ENCODE measurements around the gene ZNF414. TPM values are rescaled to one million over a fixed set of nuclear protein-coding genes. Genes with fewer than 3 reads are reported as not detected.
"Not testable (repeated sequence)": the region's sequence is repeated elsewhere in the genome, so short reads cannot be mapped to it uniquely, and the experiment has no call there.

ZNF414 gene, protein sequence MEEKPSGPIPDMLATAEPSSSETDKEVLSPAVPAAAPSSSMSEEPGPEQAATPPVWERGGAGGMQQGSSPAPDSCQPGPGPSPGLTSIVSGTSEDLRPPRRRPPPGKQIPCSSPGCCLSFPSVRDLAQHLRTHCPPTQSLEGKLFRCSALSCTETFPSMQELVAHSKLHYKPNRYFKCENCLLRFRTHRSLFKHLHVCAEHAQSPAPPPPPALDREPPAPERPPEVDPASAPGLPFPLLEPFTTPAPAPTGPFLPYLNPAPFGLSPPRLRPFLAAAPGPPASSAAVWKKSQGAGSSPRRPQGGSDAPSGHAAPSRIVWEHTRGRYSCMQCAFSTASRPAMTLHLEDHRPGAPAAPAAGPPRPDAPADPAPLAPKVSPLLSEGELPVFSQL
- total RNA-seq = 10 to 100 TPM; 21.2 to 23.4 TPM

- no peaks in the 10 kb centered on the region for H3K9me3 Mint-ChIP-seq
- H3K4me3 Mint-ChIP-seq = peak within 1 kb of the TSS; percentile 93
- peak within 1 kb of the TSS; percentile 99 for H3K27ac Mint-ChIP-seq
- peak; percentile 97 for DNase-seq
- peaks cover 7% of the 10 kb centered on the region for H3K36me3 Mint-ChIP-seq
- no peaks in the 10 kb centered on the region for H3K27me3 Mint-ChIP-seq
- H3K4me1 Mint-ChIP-seq = peaks cover 35% of the 10 kb centered on the region
These were observed at the start of gene ZNF414 for GRCh38 chr19:8513687-8514504. ZNF414 (minus strand) TSS chr19:8514167; CDS start chr19:8514046, 121 bp downstream.

DNA sequence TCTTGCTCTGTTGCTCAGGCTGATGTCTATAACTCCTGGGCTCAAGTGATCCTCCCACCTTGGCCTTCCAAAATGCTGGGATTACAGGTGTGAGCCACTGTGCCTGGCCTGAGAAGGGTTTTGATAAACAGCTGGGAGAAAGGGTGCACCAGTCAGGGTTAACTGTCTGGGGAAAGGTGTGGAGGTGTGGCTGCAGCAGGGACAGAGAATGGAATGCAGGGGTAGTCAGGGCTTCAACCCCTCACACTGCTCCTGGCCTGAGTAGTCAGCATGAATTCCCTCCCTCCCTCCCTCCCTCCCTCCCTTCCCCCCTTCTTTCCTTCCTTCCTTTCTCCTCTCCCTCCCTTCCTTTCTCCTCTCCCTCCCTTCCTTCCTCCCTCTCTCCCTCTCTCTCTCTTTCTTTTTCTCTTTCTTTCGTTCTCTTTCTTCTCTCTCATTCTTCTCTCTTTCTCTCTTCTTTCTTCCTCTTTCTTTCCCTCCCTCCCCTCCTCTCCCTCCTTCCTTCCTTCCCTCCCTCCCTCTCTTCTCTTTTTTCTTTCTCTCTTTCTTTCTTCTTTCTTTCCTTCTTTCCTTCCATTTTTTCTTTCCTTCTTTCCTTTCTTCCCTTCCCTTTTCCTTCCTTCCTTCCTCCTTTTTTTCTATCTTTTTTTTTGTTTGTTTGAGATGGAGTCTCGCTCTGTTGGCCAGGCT is 47.3 kb upstream of the ZNF414 start:
- Mint-ChIP-seq H3K4me1 (peaks cover 9% of the 10 kb centered on the region), H3K4me3 (peak overlapping the region; percentile 13), H3K36me3 (no peaks in the 10 kb centered on the region), H3K9me3 (no peaks in the 10 kb centered on the region), H3K27me3 (no peaks in the 10 kb centered on the region), H3K27ac (no peak overlapping the region)
- no peak for DNase-seq

GRCh38 chr19:8558325-8558724 is 44.4 kb upstream of the ZNF414 start:
- peaks cover 6% of the 10 kb centered on the region for H3K4me1 Mint-ChIP-seq
- no peaks in the 10 kb centered on the region for H3K36me3 Mint-ChIP-seq
- no peaks in the 10 kb centered on the region for H3K9me3 Mint-ChIP-seq
- no peak overlapping the region for H3K4me3 Mint-ChIP-seq
- H3K27ac Mint-ChIP-seq = no peak overlapping the region
- H3K27me3 Mint-ChIP-seq = no peaks in the 10 kb centered on the region
- no peak for DNase-seq

GRCh38 chr19:8557642-8558238 is 43.8 kb upstream of the ZNF414 start:
- H3K4me1 Mint-ChIP-seq = peaks cover 8% of the 10 kb centered on the region
- DNase-seq = no peak
- H3K4me3 Mint-ChIP-seq = no peak overlapping the region
- H3K36me3 Mint-ChIP-seq = no peaks in the 10 kb centered on the region
- H3K27me3 Mint-ChIP-seq = no peaks in the 10 kb centered on the region
- no peak overlapping the region for H3K27ac Mint-ChIP-seq
- H3K9me3 Mint-ChIP-seq = no peaks in the 10 kb centered on the region

- not testable (repeated sequence) for DNase-seq, H3K4me1 Mint-ChIP-seq, H3K4me3 Mint-ChIP-seq, H3K36me3 Mint-ChIP-seq, H3K27ac Mint-ChIP-seq, H3K9me3 Mint-ChIP-seq, H3K27me3 Mint-ChIP-seq
These were observed 39.8 kb upstream of the ZNF414 start for GRCh38 chr19:8553729-8554128.

DNA sequence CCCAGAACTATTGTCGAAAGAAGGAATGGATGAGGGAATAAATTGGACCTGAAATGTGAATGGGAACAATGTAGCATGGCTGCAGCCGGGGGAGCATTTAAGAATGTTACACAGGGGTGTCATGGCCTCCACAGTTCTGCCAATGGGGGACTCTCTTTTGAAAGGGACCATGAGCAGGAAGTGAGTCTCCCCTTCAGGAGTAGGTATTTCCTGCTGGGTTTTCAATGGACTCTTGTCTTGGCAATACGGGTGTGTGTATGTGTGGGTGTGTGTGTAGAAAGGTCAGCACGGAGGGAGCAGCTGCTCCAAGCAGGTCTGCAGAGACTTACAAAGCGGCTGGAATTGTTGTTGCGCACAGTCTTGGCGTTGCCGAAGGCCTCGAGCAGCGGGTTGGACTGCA is 38.8 kb upstream of the ZNF414 start:
- Mint-ChIP-seq H3K27ac (no peak overlapping the region), H3K36me3 (no peaks in the 10 kb centered on the region), H3K4me3 (no peak overlapping the region), H3K4me1 (peaks cover 6% of the 10 kb centered on the region), H3K9me3 (no peaks in the 10 kb centered on the region), H3K27me3 (no peaks in the 10 kb centered on the region)
- peak; percentile 32 for DNase-seq

GRCh38 chr19:8550070-8550469 is 36.1 kb upstream of the ZNF414 start:
- DNase-seq = no peak
- Mint-ChIP-seq H3K36me3 (no peaks in the 10 kb centered on the region), H3K4me1 (peaks cover 2% of the 10 kb centered on the region), H3K9me3 (no peaks in the 10 kb centered on the region), H3K27ac (no peak overlapping the region), H3K4me3 (no peak overlapping the region), H3K27me3 (no peaks in the 10 kb centered on the region)

DNA sequence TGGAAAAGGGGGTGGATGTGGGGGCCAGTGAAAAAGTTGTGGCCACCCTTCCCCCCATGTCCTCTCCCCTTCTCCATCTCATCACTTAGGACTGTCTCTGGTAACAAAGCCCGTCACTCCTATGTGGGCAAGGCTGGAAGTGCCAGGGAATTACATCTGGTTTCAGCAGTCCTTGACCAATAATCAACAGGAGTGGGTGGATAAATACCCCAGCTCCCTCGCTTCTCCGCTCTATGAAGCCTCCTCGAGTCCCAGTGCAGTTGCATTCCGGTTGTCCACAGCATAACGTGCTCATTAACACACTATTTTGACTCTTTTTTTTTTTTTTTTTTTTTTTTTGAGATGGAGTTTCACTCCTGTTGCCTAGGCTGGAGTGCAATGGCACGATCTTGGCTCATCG is 31.8 kb upstream of the ZNF414 start:
- Mint-ChIP-seq H3K27me3 (no peaks in the 10 kb centered on the region), H3K4me1 (no peaks in the 10 kb centered on the region), H3K27ac (no peak overlapping the region), H3K4me3 (no peak overlapping the region), H3K9me3 (no peaks in the 10 kb centered on the region), H3K36me3 (no peaks in the 10 kb centered on the region)
- DNase-seq = no peak

DNA sequence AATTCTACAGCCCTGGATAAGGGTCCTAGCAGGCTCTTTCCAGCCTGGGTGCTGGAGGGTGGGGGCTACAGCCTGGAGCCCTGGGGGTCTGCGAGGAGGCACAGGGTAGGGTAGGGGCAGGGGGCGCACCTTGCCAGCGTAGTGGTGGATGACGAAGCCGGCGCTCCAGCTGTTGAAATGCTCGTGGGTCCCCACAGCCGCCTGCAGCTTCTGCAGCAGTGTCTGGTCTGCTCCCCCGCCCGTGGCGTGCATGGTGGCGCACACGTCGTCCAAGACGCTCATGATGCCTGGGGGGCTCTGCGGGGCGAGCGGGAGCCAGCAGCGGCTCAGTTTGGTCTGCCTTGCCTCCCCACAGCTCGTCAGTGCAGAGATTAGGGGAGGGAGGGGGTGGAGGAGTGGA is 30.2 kb upstream of the ZNF414 start:
- no peaks in the 10 kb centered on the region for H3K27me3 Mint-ChIP-seq
- H3K27ac Mint-ChIP-seq = no peak overlapping the region
- H3K4me1 Mint-ChIP-seq = no peaks in the 10 kb centered on the region
- no peaks in the 10 kb centered on the region for H3K9me3 Mint-ChIP-seq
- no peak for DNase-seq
- no peaks in the 10 kb centered on the region for H3K36me3 Mint-ChIP-seq
- H3K4me3 Mint-ChIP-seq = no peak overlapping the region

- no peaks in the 10 kb centered on the region for H3K4me1 Mint-ChIP-seq
- no peak overlapping the region for H3K4me3 Mint-ChIP-seq
- H3K9me3 Mint-ChIP-seq = no peaks in the 10 kb centered on the region
- DNase-seq = no peak
- peaks cover 3% of the 10 kb centered on the region for H3K36me3 Mint-ChIP-seq
- H3K27ac Mint-ChIP-seq = no peak overlapping the region
- no peaks in the 10 kb centered on the region for H3K27me3 Mint-ChIP-seq
These were observed 25.7 kb upstream of the ZNF414 start for GRCh38 chr19:8539621-8540149.

- H3K9me3 Mint-ChIP-seq = no peaks in the 10 kb centered on the region
- H3K4me3 Mint-ChIP-seq = no peak overlapping the region
- DNase-seq = no peak
- H3K27ac Mint-ChIP-seq = no peak overlapping the region
- peaks cover 3% of the 10 kb centered on the region for H3K36me3 Mint-ChIP-seq
- H3K4me1 Mint-ChIP-seq = no peaks in the 10 kb centered on the region
- H3K27me3 Mint-ChIP-seq = no peaks in the 10 kb centered on the region
These were observed 23.1 kb upstream of the ZNF414 start for GRCh38 chr19:8537099-8537498.

DNA sequence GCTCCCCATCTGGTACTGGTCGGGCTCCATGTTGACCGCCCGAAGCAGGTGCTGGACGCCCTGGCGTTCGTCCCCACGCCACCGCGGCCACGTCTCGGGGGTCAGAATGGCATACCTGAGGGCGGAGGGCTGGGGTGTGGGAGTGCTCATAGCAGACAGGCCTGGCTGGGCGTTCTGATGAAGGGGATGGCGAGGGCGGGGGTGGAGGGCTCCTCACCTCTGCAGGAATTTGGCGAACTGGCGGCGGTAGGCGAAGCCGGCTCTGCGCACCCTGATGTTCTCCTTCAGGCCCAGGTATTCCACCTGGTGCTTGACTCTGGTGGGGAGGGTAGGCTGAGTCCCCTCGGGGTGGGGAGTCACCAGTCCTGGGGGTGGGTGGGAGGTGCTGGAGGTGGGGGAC is 22.3 kb upstream of the ZNF414 start:
- peaks cover 3% of the 10 kb centered on the region for H3K36me3 Mint-ChIP-seq
- H3K27ac Mint-ChIP-seq = no peak overlapping the region
- H3K9me3 Mint-ChIP-seq = no peaks in the 10 kb centered on the region
- no peak overlapping the region for H3K4me3 Mint-ChIP-seq
- DNase-seq = no peak
- no peaks in the 10 kb centered on the region for H3K27me3 Mint-ChIP-seq
- H3K4me1 Mint-ChIP-seq = no peaks in the 10 kb centered on the region

GRCh38 chr19:8532225-8532624 is 18.3 kb upstream of the ZNF414 start:
- H3K27ac Mint-ChIP-seq = no peak overlapping the region
- no peak overlapping the region for H3K4me3 Mint-ChIP-seq
- no peak for DNase-seq
- no peaks in the 10 kb centered on the region for H3K27me3 Mint-ChIP-seq
- H3K4me1 Mint-ChIP-seq = peaks cover 5% of the 10 kb centered on the region
- no peaks in the 10 kb centered on the region for H3K9me3 Mint-ChIP-seq
- H3K36me3 Mint-ChIP-seq = peaks cover 12% of the 10 kb centered on the region

DNA sequence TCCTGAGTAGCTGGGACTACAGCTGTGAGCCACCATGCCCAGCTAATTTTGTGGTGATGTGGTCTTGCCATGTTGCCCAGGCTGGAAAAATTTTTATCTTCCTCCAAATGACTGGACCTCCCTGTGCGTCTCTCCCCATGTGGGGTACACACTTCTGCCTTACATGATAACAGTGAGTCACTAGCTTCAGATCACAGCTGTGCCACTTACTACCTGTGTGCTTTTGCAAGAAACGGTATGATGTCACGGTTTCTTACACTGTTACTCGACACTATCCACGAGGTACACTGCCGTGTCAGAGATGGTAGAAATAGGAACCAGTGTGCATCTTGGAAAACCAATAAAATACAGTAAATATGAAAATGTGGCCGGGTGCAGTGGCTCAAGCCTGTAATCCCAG is 17.5 kb upstream of the ZNF414 start:
- DNase-seq = no peak
- Mint-ChIP-seq H3K36me3 (peaks cover 16% of the 10 kb centered on the region), H3K9me3 (no peaks in the 10 kb centered on the region), H3K27me3 (no peaks in the 10 kb centered on the region), H3K4me3 (no peak overlapping the region), H3K27ac (no peak overlapping the region), H3K4me1 (peaks cover 5% of the 10 kb centered on the region)

Measured in activated naive CD8-positive, alpha-beta T cell treated with anti-CD3 and anti-CD28 coated beads for 36 hours (primary cell).